GM18951 (cell line): ENCODE measurements around the gene NUDT4B.
"Not testable (repeated sequence)": the region's sequence is repeated elsewhere in the genome, so short reads cannot be mapped to it uniquely, and the experiment has no call there.

Experiments used
- in situ Hi-C: fragments of 300-500 bp; cut with MboI; formaldehyde crosslinking; loops from one replicate; pipeline ENCODE4 v1.12.0; 2022; ENCODE audit warnings: low sequenced_read_pairs, mixed read lengths, inconsistent platforms; ENCODE audit not compliant: unreplicated experiment

NUDT4B gene

GRCh38 chr1:148791543-148792099 lies 43.0 kb downstream of the NUDT4B start:
- in situ Hi-C loops, result not testable (repeated sequence)

- in situ Hi-C loops, result not testable (repeated sequence)
Measured at GRCh38 chr1:148793762-148794332, 45.3 kb downstream of the NUDT4B start.
